NCI-H2171 treated with DMSO at 0.1 percent for 48 hours (cell line): Measurements from ENCODE around the gene MEGF10.

Experiments
- DNase-seq: peaks from one replicate; lab custom pipeline; 2025; lab: John Stamatoyannopoulos, UW

Gene MEGF10

GRCh38 chr5:127440831-127441230 is 150.2 kb downstream of the MEGF10 start:
- no peak for DNase-seq

- DNase-seq = no peak
Observed at GRCh38 chr5:127441799-127442484, 151.3 kb downstream of the MEGF10 start.

- DNase-seq = no peak
Observed at GRCh38 chr5:127444171-127444570, 153.6 kb downstream of the MEGF10 start.

- DNase-seq = no peak
Observed at GRCh38 chr5:127445328-127445727, 154.7 kb downstream of the MEGF10 start.

GRCh38 chr5:127446626-127447025 is 156.0 kb downstream of the MEGF10 start:
- DNase-seq = no peak

- DNase-seq = no peak
Observed at GRCh38 chr5:127447827-127448226, 157.2 kb downstream of the MEGF10 start.

- no peak for DNase-seq
Observed at GRCh38 chr5:127450046-127450445, 159.4 kb downstream of the MEGF10 start.

- no peak for DNase-seq
Observed at GRCh38 chr5:127451096-127451495, 160.5 kb downstream of the MEGF10 start.

GRCh38 chr5:127452626-127453025 is 162.0 kb downstream of the MEGF10 start:
- DNase-seq = no peak

GRCh38 chr5:127471211-127471610 is 180.6 kb downstream of the MEGF10 start:
- no peak for DNase-seq

GRCh38 chr5:127472700-127473099 is 182.1 kb downstream of the MEGF10 start:
- DNase-seq = no peak

GRCh38 chr5:127486471-127486870 is 195.9 kb downstream of the MEGF10 start:
- DNase-seq = no peak

GRCh38 chr5:127492854-127493738 is 202.5 kb downstream of the MEGF10 start:
- DNase-seq = peak; percentile 59

- DNase-seq = no peak
Observed at GRCh38 chr5:127498548-127498947, 208.0 kb downstream of the MEGF10 start.

GRCh38 chr5:127505905-127506304 is 215.3 kb downstream of the MEGF10 start:
- no peak for DNase-seq

- no peak for DNase-seq
Observed at GRCh38 chr5:127506616-127507015, 216.0 kb downstream of the MEGF10 start.

- no peak for DNase-seq
Observed at GRCh38 chr5:127508644-127509373, 218.2 kb downstream of the MEGF10 start.
